ENCODE measurements around the gene PSMD13.

PSMD13 gene

GRCh38 chr11:299081-299891, 62.5 kb downstream of the PSMD13 start, which contains the start of gene IFITM5:
Gene IFITM5 (minus strand): TSS chr11:299526. CDS start chr11:299490, 36 bp downstream.
- no peak for DNase-seq (ENCODE audit: low read depth in 3 of 3)

DNA sequence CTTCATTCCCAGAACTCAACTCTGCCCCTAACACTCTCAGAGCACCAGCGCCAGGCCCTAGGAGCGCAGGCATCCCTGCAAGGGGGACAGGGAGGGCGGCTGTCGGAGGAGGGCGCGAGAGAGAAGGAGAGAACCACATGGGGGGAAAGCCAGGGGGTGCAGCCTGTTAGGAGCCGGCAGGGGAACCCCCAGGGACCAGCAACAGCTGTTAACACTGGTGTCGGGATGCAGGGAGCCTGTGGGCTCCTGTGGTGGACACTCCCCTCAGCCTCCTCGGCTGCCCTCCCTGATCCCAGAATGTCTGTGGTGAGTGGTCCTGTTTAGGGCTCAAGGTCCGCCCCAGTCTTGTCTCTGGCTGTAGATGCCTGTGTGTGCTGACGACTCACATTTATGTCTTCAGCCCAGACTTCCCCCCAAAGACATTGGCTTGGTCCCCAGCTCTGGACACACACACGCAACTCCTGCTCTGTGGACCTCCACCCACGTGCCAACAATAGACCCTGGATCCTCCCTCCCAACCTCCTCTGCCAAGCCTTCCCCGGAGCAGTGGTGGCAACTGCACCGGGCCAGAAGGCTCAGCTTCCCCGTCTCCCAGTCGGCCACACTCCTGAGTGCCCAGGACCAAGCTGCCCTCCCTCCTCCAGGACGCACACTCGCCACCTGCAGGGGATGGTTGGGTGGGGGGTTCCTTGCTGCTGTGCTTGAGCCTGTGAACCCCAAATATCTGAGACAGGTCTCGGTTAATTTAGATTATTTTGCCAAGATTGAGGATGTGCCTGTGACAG, 63.4 kb downstream of the PSMD13 start:
- DNase-seq (ENCODE audit: low read depth in 3 of 3): no peak

Data from stimulated activated CD4-positive, alpha-beta T cell treated with anti-CD3 and anti-CD28 coated beads, TNF-alpha, amount 100 ng/mL, for 4 hours (primary cell).